NK-92 treated with Interleukin-12 subunit alpha and Interleukin-12 subunit beta, amount 100 ng/mL, for 24 hours (cell line): ENCODE results near the gene ITGA11.

ENCODE experiments used
- DNase-seq: peaks from one replicate; lab custom pipeline; 2025; lab: John Stamatoyannopoulos, UW

The ITGA11 gene

GRCh38 chr15:68328964-68329363 is 103.0 kb downstream of the ITGA11 start:
- DNase-seq, result no peak

DNA sequence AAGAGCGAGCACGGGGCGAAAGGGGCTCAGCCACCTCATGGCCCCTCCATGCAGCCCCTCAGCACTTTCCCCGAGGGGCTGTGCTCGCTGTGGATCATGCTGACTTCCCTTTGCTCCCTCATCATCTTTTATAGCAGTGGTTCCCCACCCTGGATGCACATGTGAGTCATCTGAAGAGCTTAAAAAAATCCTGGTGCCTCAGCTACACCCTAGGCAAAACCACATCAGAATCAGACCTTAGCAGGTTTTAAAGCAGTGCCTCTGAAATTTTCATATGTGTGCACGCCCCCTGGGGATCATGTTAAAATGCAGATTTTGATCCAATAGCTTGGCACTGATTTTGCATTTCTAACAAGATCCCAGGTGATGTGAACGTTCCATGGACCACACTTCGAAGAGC is 103.5 kb downstream of the ITGA11 start:
- no peak for DNase-seq

GRCh38 chr15:68326711-68327354 is 105.1 kb downstream of the ITGA11 start:
- DNase-seq, result no peak

DNA sequence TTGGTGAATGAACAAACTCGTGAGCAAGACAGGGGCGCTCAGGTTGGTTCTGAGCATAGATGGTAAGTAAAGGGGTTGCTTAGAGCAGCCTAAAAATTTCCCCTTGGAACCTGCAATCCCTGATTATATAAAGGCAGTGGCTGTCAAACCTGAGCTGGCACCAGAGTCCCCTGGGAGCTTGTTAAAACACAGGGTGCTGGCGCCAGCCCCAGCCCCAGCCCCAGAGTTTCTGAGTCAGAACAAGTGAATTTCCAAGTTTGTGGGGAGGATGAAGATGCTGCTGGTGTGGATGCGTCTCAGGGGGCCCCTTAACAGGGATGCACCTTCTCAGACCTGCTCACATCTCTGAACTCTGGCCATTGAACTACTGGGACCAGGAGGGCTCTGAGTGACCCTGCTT is 106.2 kb downstream of the ITGA11 start:
- DNase-seq, result no peak

GRCh38 chr15:68322796-68323195 is 109.2 kb downstream of the ITGA11 start:
- no peak for DNase-seq

- DNase-seq, result no peak
Measured at GRCh38 chr15:68321229-68321628, 110.7 kb downstream of the ITGA11 start.

- no peak for DNase-seq
Measured at GRCh38 chr15:68319997-68320396, 112.0 kb downstream of the ITGA11 start.

- no peak for DNase-seq
Measured at GRCh38 chr15:68318931-68319909, 112.7 kb downstream of the ITGA11 start.

DNA sequence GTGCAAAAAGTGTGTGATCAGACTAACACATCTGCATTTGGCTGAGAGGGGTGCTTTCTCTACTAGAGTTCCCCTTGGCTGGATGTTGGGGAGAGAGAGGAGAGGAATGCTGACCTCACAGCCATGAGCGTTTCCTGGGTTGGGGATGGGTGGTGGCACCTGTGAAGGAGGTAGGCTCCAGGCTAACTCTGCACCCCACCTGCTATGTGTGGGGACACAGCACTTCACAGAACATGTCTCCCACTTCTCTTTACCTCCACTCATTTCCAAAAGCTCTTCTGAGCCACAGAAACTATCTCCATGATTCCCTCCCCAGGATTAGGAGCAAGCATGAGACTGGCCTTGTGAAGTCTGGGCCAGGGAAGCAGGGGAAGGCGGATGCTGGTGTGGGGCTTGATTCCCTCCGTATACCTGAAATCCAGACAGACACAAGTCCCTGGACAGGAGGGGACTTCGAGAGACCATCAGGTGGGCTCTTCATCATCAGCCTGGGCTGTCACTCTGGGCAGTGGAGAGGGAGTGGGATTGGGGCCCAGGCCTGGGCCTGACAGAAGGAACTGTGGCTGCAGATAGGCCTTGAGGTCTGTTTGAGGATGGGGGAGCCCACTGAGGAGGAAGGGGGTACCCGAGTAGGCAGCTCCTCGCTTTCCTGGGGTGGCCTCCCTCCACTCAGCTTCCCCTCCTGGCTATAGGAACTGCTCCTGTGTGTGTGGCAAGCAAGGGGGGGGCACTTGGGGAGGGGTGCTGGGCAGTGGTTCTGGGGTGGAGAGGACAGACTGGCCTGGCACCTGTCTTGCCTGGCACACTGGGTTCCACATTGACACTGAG is 113.7 kb downstream of the ITGA11 start:
- DNase-seq, result no peak

DNA sequence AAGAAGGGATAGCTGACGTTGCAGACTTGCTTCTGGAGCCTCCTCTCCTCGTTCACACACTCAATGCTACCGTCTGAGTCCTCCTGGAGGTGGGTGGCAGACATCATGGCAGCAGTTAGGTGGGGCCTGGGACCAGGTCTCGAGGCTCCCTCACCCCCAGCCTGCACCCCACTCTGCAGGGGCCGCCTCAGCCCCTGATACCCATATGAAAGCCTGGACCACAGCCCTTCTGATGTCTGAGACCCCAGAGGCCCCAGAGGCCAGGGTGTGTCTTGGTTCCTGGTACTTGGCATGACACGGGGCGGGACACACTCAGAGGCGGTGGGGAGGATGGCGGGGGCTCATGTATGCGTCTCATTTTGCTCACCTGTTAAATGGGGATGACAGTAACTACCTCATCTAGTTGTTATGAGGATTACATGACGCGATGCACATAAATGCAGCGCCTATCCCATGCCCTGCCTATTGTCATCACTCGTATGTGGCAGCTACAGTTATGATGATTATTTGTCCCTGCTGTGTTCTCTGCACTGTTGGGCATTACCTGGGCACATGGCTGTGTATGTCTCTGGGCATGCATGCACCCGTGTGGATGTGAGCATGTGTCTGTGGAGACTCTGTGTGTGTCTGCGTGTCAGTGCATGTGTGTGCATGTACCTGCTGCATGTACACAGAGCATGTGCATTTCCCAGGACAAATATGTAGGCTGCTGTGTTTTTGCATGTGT is 114.5 kb downstream of the ITGA11 start:
- DNase-seq, result no peak

GRCh38 chr15:68316061-68316804 is 115.7 kb downstream of the ITGA11 start:
- DNase-seq, result no peak

DNA sequence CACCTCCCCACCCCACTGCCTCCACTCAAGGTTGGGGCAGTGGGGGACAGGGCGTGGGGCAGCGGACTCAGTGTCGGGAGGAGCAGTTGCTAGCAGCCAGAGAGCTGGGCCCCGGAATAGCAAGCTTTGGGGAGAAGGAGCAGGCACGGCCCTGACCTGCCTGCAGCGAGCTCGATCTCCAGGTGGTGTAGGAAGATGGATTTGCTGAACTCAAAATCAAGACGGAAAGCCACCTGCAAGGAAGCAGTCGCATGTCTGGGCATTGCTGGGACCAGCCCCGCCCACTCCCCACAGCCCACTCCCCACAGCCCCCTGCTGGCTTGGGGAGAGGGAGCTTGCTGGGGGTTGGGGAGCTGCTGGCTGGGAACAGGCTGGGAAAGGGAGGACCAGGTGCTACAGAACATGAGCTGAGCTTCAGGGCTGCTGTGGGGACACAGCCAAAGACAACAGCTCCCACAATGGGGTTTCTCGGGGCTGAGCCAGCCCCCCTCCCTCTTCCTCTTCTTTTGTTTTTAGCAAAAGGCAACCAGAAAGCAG is 116.4 kb downstream of the ITGA11 start:
- DNase-seq, result no peak

DNA sequence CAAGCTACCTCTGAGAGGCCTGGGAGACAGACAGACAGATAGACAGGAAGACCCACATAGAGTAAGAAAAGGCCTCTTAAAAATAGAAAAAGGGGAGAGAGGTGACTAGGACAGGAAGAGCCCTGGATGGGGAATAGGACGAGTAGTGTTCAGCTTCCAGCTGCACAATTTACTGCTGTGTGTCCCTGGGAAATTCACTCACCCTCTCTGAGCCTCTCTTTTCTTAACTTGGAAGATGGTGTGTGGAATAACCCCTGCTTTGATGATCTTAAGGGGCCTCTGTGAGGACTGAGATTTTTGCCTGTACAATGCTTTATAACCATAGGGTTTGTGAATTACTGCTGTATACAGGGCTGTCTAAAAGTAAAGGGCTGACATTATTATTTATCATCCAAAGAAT is 116.9 kb downstream of the ITGA11 start:
- DNase-seq, result no peak

DNA sequence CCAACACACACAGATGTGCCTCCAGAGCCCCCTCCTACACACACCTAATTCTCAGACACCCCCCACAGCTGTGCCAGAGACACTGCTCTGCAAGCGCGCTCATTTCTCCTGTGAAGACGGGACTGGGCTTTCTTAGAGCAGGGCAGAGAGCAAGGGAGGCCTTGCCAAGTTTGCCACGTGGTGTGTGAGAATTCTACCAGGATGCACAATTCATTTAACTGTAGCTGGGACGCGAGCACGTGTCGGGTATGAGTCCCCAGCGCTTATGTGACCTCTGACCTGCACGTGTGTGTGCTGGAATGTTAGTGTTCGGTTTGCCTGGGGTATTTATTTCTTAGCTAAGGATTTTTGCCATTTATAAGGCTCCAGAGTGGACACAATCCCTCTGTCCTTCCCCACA is 117.4 kb downstream of the ITGA11 start:
- no peak for DNase-seq

GRCh38 chr15:68313501-68314410 is 118.2 kb downstream of the ITGA11 start:
- no peak for DNase-seq

DNA sequence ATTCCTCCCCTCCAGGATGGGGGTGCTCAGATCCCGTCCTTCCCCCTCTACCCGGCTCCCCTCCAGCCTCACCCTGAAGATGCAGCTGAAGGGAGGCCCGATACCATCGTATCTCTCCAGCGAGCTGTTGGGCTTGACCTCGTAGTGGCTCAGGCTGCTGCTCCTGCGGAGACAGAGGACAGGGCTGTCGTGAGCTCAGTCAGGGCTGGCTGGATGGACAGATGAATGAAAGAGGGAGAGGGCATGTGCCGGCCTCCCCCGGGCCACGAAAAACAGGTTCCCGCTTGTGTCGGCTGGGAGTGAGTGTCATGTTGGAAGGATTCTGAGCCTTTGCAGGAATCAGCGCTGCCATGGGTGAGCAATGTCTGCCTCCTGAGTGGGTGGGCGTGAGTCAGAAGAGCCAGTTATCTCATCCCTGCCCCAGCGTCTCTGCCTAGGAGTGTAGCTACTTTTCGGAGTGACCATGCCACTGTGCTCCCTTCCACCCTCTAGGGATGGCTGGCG is 119.2 kb downstream of the ITGA11 start:
- DNase-seq, result no peak

DNA sequence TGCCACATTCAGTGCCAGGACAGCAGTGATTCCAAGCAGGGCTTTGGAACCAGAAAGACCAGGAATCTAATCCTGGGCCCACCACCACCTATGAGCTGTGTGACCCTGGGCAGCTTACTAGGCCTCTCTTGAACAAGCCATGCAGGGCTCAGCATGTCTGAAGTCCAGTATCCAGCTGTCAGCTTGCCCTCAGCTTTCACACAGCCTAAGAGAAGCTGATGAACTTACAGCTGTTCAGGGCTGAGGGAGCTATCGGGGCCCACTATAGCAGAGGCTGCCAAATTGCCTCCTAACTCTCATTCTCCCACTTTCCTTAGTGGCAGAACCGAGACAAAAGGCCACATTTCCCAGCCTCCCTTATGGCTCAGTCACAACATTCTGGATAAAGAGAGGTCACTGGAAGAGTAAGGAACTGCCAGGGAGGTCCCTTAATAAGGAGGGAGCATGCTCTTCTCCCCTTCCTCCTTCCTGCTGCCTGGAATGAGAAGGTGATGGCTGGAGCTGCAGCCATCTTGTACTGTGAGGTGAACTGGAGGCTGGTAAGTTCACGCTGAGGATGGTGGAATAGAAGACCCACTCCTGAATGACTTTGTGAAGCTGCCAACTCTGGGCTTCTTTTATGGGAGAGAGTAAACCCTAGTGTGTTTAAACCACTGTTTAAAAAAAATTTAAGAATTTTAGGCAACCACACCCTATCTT is 120.0 kb downstream of the ITGA11 start:
- DNase-seq, result no peak

DNA sequence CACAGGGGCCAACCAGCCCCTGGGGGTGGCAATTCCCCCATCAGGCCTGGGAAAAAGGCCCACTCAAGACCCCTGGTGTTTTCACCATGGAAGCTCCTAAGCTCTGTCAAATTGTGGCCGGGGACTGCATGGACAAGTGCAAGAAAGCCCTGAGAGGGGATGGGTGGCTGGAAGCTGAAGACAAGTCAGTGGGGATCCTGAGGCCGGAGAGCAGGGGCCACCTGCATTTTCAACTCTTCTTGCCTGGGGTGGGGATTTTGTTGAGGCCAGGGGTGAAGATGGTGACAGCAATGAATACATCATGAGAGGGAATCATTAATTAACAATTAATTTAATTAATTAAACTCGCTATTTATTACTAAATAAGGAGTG is 120.5 kb downstream of the ITGA11 start:
- DNase-seq, result no peak
